Measurements from ENCODE around the gene RAB5A.
"Not testable (repeated sequence)": the region's sequence is repeated elsewhere in the genome, so short reads cannot be mapped to it uniquely, and the experiment has no call there.

The RAB5A gene

DNA sequence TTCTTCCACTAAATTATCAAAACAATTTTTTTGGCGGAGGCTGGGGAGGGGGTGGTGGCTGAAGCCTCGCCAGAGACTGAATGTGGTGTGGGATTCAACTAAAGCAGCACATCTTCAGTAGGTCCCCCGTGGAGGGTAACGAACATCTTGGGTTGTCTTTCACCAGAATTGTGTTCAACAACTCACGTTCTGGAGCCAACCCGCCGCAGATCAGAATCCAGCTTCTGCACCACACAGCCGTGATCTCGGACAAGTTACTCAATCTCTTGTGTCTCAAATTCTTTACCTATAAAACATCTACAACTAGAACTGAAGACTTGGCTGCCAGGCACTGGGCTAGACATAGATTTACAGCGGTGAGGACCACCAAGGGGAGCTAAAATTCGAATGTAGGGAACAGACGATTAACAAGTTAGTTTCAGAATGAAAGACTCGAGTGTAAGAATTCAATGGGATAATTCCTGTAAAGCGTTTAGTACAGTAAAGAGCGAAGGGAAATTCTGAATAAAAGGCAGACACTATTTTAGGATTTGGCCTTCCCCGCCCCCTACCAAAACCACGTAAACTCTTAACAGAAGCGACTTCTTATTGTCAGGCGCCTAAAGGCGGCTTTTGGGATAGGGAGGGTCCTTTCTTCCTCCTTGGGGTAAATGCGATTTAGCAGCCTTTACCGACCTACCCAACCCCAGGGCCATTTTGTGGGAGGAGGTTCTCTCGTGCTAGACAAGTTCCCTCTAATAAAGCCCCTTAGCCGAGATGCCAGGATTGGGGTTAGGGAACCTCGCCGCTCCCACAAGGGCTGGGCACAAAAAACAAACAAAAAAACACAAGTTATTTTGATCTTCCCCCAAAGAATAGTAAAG, 697 bp upstream of the RAB5A start:
- in situ Hi-C loops (cut with HindIII; ENCODE audit: low sequenced_read_pairs): no loop called here

DNA sequence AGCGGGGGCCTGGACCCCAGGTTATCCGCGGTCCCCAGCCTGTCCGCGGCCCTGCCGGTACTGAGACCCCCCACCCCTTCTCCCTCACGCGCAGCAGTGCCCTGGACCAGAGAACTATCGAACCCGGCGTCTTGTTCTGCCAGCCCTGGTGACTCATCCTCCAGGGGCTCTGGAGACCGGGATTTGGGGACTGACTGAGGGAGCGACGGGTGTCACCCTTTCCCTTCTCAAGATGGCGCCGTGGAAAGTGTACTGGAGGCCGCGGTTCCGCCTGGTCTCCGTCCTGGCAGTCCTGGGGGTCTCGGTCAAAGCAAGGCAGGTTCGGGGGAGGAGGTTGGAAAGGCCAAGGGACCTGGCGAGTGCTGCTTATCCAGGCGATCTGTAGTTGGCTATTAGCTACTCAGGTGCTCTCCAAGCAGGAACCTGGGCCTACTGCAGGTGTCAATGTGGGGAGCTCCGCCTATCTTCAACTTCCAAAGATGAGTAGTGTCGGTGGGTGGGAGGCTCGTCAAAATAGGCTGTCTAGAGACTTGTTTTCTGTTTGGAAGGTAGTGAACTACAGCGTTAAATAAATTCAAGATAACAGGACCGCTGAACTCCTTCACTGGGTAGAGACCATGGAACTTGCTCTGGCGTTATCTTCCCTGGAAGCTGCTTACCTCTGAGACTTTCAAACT, 790 bp downstream of the RAB5A start:
- in situ Hi-C loops (cut with HindIII; ENCODE audit: low sequenced_read_pairs): no loop called here

DNA sequence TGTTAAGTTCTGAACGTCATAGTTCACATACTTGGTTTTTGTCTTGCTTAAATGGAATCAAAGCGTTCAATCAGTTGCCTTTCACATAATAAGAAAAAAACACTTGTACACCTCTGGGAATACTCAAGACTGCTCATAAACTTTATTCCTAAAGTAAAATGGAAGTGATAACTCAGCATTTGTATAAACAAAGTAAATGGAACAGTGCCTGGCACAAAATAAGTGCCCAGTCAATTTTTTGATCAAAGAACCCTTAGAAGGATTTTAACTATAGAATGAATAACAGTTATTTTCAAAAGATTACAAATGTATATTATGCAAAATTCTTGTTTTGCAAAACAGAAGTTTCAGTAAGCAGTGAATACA, 1.3 kb downstream of the RAB5A start:
- in situ Hi-C loops (cut with HindIII; ENCODE audit: low sequenced_read_pairs): no loop called here

DNA sequence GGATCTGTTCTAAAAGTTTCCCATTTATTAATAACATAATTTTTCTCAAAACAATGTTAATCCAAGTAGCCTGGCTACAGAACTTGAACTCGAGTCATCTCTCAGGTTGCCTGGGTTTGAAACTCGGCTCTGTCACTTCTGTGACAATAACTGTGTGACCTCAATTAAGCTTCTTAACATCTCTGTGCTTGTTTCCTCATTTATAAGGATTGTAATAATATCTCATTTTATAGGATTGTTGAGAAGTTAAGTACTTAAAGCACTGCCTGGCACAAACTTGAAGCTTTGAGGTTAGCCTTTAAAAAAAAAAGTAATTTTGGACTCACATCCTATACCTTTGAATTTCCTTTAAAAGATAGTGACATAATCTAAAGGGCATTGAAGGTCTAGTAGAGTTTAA, 3.4 kb downstream of the RAB5A start:
- in situ Hi-C loops (cut with HindIII; ENCODE audit: low sequenced_read_pairs): loop anchor here (10.0 kb wide), 1 partner anchor 56 kb away; no protein-coding TSS in a partner anchor

DNA sequence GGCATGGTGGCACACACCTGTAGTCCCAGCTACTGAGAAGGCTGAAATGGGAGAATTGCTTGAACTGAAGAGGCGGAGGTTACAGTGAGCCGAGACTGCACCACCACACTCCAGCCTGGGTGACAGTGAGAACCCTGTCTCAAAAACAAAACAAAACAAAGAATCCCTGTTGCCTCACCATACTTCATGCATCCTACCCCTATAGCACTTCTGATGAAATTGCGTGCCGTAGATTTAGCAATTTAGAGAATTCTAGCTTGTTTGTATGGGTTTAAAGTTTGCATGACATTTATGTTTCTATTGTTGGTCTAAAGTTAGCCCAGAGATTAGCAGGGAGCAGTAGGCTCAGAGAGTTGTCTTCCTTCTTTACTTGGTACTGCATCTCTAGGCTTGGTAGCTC, 7.8 kb downstream of the RAB5A start:
- in situ Hi-C loops (cut with HindIII; ENCODE audit: low sequenced_read_pairs): loop anchor here (10.0 kb wide), 1 partner anchor 60 kb away; no protein-coding TSS in a partner anchor

DNA sequence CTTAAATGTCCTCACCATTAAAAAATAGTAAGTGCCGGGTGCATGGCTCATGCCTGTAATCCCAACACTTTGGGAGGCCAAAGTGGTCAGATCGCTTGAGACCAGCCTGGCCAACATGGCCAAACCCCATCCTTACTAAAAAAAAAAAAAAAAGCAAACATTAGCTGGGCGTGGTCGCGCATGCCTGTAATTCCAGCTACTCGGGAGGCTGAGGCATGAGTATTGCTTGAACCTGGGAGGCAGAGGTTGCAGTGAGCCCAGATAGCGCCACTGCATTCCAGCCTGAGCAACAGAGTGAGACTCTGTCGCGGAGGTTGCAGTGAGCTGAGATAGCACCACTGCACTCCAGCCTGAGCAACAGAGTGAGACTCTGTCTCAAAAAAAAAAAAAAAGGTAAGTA, 10.5 kb downstream of the RAB5A start:
- in situ Hi-C loops (cut with HindIII; ENCODE audit: low sequenced_read_pairs): loop anchor here (10.0 kb wide), 1 partner anchor 63 kb away; no protein-coding TSS in a partner anchor

DNA sequence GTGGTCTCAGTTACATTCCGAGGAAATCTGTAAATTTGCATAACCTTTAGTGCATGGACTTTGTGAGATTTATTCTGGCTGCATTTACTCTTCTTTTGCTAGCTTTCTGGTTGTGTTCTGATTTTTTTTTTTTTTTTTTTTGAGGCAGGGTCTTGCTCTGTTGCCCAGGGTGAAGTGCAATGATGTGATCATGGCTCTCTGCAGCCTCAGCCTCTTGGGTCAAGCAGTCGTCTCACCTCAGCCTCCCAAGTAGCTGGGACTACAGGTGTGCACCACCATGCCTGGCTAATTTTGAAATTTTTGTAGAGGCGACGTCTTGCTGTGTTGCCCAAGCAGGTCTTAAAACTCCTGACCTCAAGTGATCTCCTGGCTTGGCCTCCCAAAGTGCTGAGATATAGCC, 12.6 kb downstream of the RAB5A start:
- in situ Hi-C loops (cut with HindIII; ENCODE audit: low sequenced_read_pairs): loop anchor here (10.0 kb wide), 1 partner anchor 65 kb away; no protein-coding TSS in a partner anchor

DNA sequence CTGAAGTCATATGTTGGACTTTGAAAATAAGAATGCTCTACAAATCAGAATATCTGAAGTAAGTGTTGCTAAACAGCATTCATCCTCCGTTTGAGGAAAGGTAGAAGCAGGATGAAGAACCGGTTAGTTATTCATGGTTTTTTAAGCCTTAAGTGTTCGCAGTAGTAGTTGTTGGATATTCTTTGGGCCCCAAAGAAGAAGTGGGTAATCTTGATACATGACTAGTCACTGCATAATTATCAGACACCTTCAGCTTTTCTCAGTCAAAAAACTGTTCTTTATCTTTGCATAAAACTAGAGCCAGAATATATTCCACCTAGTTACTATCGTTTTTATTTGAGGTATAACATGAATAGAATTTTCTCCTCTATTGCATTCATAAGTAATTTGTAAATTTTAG, 13.8 kb downstream of the RAB5A start:
- in situ Hi-C loops (cut with HindIII; ENCODE audit: low sequenced_read_pairs): no loop called here

DNA sequence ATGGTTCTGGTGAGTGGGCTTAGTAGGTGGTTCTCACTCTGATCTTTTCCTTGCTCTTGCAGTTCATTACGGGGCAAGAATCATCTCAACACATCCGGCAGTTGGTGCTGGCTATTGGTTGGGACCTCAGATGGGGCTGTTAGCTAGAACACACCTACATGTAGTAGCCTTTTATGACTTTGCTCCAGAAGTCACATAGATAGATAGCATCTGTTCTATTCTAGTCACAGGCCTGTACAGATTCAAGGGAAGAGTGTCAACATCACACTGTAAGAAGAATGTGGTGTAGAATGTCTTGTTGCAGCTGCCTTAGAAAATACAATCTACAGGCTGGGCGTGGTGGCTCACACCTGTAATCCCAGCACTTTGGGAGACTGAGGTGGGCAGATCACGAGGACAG, 15.1 kb downstream of the RAB5A start:
- in situ Hi-C loops (cut with HindIII; ENCODE audit: low sequenced_read_pairs): no loop called here

DNA sequence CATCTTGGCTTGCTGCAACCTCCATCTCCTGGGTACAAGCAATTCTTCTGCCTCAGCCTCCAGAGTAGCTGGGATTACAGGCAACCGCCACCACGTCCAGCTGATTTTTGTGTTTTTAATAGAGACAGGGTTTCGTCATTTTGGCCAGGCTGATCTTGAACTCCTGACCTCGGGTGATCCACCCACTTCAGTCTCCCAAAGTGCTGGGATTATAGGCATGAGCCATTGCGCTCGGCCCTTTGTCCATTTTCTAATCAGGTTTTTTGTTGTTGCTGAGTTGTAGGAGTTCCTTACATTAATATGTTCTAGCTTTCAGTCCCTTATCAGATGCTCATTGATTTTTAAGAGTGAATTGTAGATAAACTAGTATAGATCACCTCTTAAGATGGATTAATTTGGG, 20.3 kb downstream of the RAB5A start:
- in situ Hi-C loops (cut with HindIII; ENCODE audit: low sequenced_read_pairs): no loop called here

DNA sequence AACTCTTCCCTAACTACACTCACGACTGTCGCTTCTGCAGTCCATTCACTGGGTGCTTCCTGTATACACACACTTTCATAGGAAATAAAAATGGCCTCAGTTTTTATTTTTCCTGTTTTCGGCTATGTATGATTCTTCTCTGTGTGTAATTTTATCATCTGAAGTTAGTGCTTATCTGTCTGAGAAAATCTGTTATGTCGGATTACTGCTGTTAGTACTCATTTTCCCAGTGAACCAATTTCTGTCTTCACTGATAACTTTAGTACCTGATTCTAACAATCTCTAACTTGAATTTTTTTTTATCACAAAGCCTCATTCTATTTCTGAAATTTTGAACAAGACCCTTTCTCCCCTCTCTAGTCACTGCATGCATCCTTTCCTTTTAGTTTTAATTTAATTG, 20.9 kb downstream of the RAB5A start:
- in situ Hi-C loops (cut with HindIII; ENCODE audit: low sequenced_read_pairs): no loop called here

DNA sequence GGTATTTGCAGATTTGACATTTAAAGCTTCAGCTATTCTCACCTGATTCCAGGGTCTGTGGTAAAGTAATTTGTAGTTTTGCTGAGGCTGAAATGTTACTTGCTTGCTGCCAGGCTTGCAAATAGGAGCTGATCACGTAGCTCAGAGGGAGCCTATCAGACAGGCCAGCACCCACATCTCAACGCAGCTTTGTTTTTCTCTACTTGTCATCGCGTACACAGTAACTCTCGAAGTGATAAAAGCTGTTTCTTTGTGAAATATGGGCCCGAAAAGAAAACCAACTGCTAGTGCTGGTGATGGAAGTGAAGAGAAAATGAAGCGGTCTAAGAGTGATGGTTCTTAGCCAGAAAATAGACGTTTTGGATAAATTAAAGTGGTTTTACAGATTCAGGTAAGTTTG, 23.4 kb downstream of the RAB5A start:
- in situ Hi-C loops (cut with HindIII; ENCODE audit: low sequenced_read_pairs): no loop called here

DNA sequence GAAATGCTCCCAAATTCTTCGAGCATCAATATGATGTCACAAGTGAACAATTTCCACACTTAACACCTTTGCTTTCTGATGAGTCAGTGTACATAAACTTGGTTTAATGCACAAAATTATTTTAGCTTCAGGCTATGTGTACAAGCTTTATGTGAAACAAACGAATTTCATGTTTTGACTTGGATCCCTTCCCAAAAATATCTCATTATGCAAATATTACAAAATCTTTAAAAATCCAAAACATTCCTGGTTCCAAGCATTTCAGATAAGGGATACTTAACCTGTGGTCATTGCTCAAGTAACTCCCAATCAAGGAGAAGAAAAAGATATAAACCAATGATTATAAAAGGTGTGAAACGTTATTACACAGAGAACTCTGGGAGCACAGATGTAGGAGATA, 25.2 kb downstream of the RAB5A start:
- in situ Hi-C loops (cut with HindIII; ENCODE audit: low sequenced_read_pairs): no loop called here

DNA sequence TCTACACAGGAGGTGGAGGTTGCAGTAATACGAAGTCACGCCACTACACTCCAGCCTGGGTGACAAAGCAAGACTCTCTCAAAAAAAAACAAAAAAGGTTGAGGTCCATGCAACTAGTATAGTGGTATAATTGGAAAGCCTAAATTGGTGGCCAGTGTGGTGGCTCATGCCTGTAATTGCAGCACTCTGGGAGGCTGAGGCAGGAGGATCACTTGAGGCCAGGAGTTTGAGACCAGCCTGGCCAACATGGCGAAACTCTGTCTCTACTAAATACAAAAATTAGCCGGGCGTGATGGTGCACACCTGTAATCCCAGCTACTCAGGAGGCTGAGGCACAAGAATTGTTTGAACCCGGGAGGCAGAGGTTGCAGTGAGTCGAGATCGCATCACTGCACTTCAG, 42.0 kb downstream of the RAB5A start:
- in situ Hi-C loops (cut with HindIII; ENCODE audit: low sequenced_read_pairs): not testable (repeated sequence)

DNA sequence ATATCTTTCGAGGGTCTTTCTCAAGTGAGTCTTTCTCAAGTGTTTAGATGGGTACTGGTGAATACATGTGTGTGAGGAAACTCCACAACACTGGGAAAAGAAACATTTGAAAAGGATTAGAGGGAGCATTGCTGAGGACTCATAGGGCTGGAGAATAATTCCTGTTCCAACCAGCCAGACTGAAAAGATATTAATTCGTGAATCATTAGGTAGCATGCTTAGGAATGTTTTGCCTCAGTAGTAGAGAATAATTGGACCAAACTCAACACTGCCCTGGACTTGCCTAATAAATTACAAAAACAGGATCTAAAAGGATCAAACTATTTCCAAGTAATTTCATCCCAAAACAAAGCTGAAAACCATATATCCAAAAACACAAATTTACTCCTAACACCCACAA, 47.9 kb downstream of the RAB5A start:
- in situ Hi-C loops (cut with HindIII; ENCODE audit: low sequenced_read_pairs): no loop called here

DNA sequence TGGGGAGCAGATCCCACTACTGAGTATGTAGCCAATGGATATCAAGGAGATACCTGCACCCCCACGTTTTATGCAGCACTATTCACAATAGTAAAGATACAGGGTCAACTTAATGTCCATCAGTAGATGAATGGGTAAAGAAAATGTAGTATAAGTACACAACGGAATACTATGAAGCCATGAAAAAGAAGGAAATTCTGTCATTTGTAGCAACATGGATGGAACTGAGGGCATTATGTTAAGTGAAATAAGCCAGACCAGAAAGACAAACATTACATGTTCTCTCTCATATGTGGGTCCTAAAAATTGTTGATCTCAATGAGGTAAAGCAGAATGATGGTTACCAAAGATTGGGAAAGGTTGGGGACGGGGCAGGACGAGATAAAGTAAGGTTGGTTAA, 50.6 kb downstream of the RAB5A start:
- in situ Hi-C loops (cut with HindIII; ENCODE audit: low sequenced_read_pairs): no loop called here

DNA sequence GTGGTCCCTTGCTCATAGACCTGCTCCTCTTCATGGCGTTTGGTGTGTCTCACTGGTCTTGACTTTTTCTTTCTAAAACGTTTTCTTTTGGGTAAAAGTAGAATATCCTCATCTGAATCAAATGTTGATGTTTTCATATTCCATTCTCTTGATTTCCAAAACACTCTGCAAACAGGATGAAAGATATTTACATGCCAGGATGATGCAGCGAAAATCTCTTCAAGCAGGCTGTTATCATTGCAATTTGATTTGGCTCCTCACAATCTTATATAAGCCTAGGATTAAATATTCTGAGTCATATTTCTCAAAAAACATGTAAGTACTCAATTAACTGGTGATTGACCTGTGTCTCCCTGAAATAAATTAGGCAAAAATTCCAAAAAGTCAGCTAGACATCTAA, 55.0 kb downstream of the RAB5A start:
- in situ Hi-C loops (cut with HindIII; ENCODE audit: low sequenced_read_pairs): no loop called here

DNA sequence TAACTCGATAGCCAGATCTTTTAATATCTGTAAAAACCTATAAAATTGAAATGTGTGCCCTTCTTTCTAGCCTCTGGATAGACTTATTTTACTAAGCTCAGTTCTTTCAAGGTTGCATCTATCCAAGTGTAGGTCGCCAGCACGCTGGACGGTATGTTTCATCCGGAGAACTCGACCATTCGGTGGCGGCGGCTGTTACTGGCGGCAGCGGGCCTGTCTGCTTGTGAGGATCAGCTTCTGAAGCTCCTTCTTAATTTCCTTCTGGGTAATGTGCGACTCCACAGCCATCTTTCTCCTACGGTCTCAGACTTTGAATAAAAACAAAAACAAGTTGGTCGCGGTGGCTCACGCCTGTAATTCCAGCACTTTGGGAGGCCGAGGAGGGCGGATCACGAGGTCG, 61.1 kb downstream of the RAB5A start:
- in situ Hi-C loops (cut with HindIII; ENCODE audit: low sequenced_read_pairs): no loop called here

DNA sequence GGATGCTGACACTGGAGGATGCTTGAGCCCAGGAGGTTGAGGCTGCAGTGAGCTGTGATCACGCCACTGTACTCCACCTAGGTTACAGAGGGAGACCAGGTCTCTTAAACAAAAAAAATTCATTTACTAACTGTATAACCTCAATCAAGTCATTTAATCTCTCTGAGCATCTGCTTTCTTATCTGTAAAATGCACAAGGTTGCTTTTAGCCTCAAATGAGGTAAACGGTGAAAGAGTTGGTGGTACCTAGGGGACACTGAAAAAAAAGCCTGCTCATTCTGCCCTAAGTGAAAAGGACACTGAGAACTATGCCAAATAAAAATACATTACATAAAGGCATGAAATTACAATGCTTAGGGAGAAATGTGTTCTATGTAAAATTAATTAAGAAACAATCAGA, 61.7 kb downstream of the RAB5A start:
- in situ Hi-C loops (cut with HindIII; ENCODE audit: low sequenced_read_pairs): no loop called here

DNA sequence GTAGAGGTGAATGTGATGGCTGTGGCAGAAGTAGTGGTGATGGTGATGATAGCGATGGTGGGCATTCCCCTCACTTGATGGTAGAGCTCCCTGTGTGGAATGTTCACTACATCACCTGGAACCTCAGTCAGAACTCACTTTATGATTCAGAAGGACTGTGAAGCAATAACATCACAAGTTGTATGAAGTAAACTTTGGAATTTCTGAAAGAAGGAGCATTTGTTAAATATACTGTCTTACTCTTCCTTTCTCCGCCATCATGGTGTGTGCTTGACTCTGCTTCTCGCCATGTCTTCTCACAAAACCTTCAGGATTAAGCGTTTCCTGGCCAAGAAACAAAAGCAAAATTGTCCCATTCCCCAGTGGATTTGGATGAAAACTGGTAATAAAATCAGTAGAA, 65.3 kb downstream of the RAB5A start, which contains the start of gene PP2D1:
PP2D1 (minus strand) TSS at position 101 of the 400 bp plus-strand sequence. CDS start 192 bp downstream, outside the sequence.
- in situ Hi-C loops (cut with HindIII; ENCODE audit: low sequenced_read_pairs): no loop called here

DNA sequence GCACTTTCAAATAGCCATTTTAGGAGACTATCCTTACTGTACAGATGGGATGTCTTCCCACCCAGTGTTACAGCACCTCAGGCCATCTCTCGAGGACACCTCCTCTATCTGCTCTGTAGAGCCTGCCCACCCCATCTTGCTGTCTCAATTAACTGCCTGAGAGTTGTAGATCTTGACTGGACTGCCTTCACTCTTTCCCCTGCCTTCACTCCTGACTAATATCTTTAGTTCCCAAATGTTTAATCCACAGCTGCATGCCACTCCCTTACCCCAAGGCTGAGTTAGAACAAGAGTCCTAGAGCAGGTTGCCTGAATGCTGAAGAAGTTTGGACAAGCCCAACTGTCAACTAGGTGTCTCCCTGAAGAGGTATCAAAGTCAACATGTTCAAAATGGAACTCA, 66.5 kb downstream of the RAB5A start:
- in situ Hi-C loops (cut with HindIII; ENCODE audit: low sequenced_read_pairs): no loop called here

DNA sequence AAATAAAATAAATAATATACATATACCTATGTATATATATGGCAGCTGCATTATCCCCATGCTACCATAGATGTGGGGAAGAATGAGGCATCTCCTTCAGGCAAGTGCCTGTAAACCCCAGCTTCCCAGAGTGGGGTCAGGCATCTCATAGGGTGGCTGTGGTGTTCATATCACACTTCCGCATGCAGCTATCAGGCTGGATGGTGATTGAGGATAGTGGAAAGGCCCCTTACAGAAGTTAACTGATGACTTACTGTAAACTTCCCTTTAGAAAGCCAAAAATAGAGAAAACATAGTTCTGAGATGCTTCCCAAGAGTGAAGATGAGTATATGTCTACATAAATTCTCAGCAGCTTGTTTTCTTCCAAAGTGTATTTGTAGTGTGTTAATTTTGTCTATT, 68.6 kb downstream of the RAB5A start:
- in situ Hi-C loops (cut with HindIII; ENCODE audit: low sequenced_read_pairs): no loop called here

Data from endothelial cell of hepatic sinusoid (primary cell).